HCT116 (cell line): ENCODE results near the gene TAC3.

Experiments
- CBX3 ChIP-seq: IDR thresholded peaks from 2 replicates; pipeline ENCODE4 v1.6.1; 2012; ENCODE audit warnings: low read depth
- EGR1 ChIP-seq: IDR thresholded peaks from 2 replicates; pipeline ENCODE4 v1.6.1; 2012; ENCODE audit warnings: low read depth
- EZH2 ChIP-seq: fragments of 200-600 bp; sonication (generic); IDR thresholded peaks from 2 replicates; pipeline ENCODE4 v1.6.1; 2017; ENCODE audit warnings: antibody characterized with exemption, mixed run types
- EZH2phosphoT487 ChIP-seq: fragments of 200-600 bp; IDR thresholded peaks from 2 replicates; pipeline ENCODE4 v1.6.1; 2018; ENCODE audit warnings: antibody characterized with exemption, borderline replicate concordance
- FOSL1 ChIP-seq: IDR thresholded peaks from 2 replicates; pipeline ENCODE4 v1.6.1; 2012; ENCODE audit warnings: low read depth
- JUND ChIP-seq: IDR thresholded peaks from 2 replicates; pipeline ENCODE4 v1.6.1; 2012
- POLR2A ChIP-seq: IDR thresholded peaks from 2 replicates; pipeline ENCODE4 v1.7.0; 2011; ENCODE audit warnings: borderline replicate concordance; ENCODE audit not compliant: insufficient read depth, insufficient read length; ENCODE audit errors: extremely low read depth
- POLR2AphosphoS5 ChIP-seq: IDR thresholded peaks from 2 replicates; pipeline ENCODE4 v1.6.1; 2011; ENCODE audit warnings: mild to moderate bottlenecking, low read depth, low read length, moderate library complexity
- RAD21 ChIP-seq: IDR thresholded peaks from 2 replicates; pipeline ENCODE4 v1.6.1; 2012; ENCODE audit warnings: low read depth, mild to moderate bottlenecking
- YY1 ChIP-seq: IDR thresholded peaks from 2 replicates; pipeline ENCODE4 v1.6.1; 2011; ENCODE audit warnings: low read length, low read depth, moderate library complexity, mild to moderate bottlenecking; ENCODE audit not compliant: insufficient replicate concordance; ENCODE audit errors: extremely low read depth
- ZFX ChIP-seq: fragments of 450-650 bp; IDR thresholded peaks from 2 replicates; pipeline ENCODE4 v1.6.1; 2017
- TF ChIP-seq, protein P1 (sequence below), 3 experiments: fragments of 200-600 bp in 1 of 3; sonication (generic) in 1 of 3; IDR thresholded peaks in 2 of 3; conservative IDR thresholded peaks in 1 of 3; 2 replicates each; pipeline ENCODE4 v1.5.1; 2012 to 2017; ENCODE audit warnings: low read depth in 2 of 3, low read length in 2 of 3, antibody characterized with exemption in 1 of 3, borderline replicate concordance in 1 of 3, control low read depth in 1 of 3, mild to moderate bottlenecking in 1 of 3, mixed read lengths in 1 of 3, mixed run types in 1 of 3, moderate library complexity in 1 of 3; ENCODE audit not compliant: insufficient read depth in 1 of 3
- TF ChIP-seq, protein P2 (sequence below): IDR thresholded peaks from 2 replicates; pipeline ENCODE4 v1.6.1; 2011; ENCODE audit warnings: mild to moderate bottlenecking, low read length, moderate library complexity; ENCODE audit not compliant: insufficient replicate concordance; ENCODE audit errors: extremely low read depth
- TF ChIP-seq, protein P3 (sequence below): IDR thresholded peaks from 2 replicates; pipeline ENCODE4 v1.6.1; 2012

DNA sequence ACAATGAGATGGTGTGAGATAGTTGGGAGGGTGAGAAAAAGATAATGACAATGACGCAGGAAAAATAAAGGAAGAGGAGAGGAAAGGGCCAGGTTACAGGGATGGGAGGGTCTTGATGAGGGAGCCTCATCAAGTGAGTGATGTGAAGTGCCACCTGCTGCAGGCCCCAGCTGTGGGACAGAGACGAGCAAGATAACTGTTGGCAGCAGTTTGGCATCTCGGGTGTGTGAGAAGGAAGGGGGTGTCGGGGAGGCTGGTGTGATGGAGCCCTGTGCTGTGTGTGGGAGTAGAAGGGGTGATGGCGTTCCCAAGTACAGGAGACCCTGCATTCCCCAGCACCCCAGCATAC lies 11.4 kb upstream of the TAC3 start:
- TF ChIP-seq, protein P1, sequence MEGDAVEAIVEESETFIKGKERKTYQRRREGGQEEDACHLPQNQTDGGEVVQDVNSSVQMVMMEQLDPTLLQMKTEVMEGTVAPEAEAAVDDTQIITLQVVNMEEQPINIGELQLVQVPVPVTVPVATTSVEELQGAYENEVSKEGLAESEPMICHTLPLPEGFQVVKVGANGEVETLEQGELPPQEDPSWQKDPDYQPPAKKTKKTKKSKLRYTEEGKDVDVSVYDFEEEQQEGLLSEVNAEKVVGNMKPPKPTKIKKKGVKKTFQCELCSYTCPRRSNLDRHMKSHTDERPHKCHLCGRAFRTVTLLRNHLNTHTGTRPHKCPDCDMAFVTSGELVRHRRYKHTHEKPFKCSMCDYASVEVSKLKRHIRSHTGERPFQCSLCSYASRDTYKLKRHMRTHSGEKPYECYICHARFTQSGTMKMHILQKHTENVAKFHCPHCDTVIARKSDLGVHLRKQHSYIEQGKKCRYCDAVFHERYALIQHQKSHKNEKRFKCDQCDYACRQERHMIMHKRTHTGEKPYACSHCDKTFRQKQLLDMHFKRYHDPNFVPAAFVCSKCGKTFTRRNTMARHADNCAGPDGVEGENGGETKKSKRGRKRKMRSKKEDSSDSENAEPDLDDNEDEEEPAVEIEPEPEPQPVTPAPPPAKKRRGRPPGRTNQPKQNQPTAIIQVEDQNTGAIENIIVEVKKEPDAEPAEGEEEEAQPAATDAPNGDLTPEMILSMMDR (IDR thresholded peaks at IDR 0.05 in 2 of 3, conservative IDR thresholded peaks at IDR 0.05 in 1 of 3; ENCODE audit: borderline replicate concordance in 1 of 3, insufficient read depth in 1 of 3, low read depth in 2 of 3, low read length in 2 of 3), result no peak
- TF ChIP-seq EGR1 (no peak), EZH2phosphoT487 (no peak), FOSL1 (no peak), POLR2A (no peak), ZFX (no peak), RAD21 (no peak), JUND (no peak), YY1 (no peak), POLR2AphosphoS5 (no peak), CBX3 (no peak), EZH2 (no peak)
- TF ChIP-seq, protein P2, sequence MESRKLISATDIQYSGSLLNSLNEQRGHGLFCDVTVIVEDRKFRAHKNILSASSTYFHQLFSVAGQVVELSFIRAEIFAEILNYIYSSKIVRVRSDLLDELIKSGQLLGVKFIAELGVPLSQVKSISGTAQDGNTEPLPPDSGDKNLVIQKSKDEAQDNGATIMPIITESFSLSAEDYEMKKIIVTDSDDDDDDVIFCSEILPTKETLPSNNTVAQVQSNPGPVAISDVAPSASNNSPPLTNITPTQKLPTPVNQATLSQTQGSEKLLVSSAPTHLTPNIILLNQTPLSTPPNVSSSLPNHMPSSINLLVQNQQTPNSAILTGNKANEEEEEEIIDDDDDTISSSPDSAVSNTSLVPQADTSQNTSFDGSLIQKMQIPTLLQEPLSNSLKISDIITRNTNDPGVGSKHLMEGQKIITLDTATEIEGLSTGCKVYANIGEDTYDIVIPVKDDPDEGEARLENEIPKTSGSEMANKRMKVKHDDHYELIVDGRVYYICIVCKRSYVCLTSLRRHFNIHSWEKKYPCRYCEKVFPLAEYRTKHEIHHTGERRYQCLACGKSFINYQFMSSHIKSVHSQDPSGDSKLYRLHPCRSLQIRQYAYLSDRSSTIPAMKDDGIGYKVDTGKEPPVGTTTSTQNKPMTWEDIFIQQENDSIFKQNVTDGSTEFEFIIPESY, result no peak
- TF ChIP-seq, protein P3, sequence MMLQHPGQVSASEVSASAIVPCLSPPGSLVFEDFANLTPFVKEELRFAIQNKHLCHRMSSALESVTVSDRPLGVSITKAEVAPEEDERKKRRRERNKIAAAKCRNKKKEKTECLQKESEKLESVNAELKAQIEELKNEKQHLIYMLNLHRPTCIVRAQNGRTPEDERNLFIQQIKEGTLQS, result no peak
